GM18502 (cell line): ENCODE data around the gene HABP4.
A peak's percentile ranks its signal among the peaks of the same experiment; 100 is the strongest.

Experiments
- ATAC-seq: cut with Tn5 transposase; IDR thresholded peaks from one replicate; pipeline ENCODE4 v1.9.1; 2021; ENCODE audit warnings: mild to moderate bottlenecking; ENCODE audit not compliant: unreplicated experiment, poor library complexity

Gene HABP4

GRCh38 chr9:96464426-96464825 lies 14.5 kb downstream of the HABP4 start:
- no peak for ATAC-seq

DNA sequence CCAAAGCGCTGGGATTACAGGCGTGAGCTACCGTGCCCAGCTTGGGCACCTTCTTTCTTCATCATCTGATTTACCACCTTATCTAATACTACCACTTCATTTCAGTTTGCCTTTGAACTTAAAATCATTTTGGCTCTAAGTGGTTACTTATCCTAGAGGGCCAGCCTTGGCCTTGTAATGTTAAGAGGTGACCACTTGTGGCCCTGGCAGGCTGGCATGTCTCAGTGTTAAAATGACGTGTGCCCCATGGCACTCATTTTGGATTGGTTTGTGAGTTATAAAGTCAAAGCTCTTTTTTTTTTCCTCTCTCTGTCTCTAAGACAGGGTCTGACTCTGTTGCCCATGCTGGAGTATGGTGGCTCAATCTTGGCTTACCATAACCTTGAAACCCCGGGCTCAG lies 17.8 kb downstream of the HABP4 start:
- ATAC-seq: no peak

DNA sequence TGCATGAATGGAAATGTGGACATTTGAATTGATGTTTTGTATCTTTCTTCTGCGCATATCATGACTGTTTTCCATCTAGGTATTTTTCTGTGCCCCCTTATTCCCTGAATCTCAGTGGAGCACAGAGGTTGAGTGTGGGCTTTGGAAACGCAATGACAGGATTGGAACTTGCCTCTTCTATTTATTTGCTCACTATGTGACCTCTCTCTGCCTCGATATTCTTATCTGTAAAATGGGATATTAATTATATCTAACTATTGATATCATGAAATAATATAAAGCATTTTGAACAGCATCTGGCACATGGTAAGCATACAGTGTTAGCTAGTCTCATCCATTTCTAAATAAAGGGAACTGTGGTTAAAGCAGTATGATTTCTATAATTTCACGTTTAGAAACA lies 26.0 kb downstream of the HABP4 start:
- no peak for ATAC-seq

DNA sequence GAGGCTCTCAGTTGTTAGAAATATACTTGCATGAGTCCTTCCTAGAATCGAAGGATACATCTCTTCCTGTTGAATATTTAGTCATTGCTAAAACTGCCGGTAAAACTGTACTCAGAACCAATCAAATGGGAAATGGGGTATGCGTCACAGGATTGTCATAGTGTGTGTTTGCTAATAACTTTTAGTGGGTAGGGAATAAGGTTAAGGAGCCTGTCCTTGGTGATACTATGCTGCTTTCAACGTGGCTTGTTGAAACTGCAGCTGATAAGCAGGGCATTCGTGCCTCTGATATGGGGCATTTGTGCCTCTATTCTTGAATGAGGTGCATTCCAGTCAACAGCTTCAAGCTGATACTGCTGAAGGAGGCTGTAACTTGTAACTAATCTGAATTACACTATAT lies 26.6 kb downstream of the HABP4 start:
- ATAC-seq: no peak

DNA sequence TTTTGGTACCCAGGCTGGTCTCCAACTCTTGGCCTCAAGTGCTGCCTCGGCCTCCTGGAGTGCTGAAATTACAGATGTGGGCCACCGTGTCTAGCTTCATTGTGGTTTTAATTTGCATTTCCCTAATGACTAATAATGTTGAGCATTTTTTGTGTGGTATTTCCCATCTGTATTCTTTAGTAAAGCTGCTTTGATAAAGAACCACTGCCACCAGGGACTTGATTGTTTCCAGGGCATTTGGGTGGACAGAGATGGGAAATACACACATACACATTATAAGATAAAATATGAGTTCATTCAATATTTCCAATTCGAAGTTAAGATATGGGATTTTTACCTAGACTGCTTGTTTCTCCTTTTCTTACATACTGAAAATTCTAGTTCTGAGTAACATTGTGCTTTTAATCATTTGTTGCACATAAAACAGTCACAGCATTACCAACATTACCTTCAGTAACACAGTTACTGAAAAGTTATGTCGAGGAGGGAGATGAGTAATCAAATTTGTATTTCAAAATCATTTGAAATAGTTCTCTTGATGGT lies 28.9 kb downstream of the HABP4 start:
- peak; percentile 88 for ATAC-seq

- no peak for ATAC-seq
Observed at GRCh38 chr9:96480736-96481135, 30.8 kb downstream of the HABP4 start.

- no peak for ATAC-seq
Observed at GRCh38 chr9:96482476-96482875, 32.5 kb downstream of the HABP4 start.

DNA sequence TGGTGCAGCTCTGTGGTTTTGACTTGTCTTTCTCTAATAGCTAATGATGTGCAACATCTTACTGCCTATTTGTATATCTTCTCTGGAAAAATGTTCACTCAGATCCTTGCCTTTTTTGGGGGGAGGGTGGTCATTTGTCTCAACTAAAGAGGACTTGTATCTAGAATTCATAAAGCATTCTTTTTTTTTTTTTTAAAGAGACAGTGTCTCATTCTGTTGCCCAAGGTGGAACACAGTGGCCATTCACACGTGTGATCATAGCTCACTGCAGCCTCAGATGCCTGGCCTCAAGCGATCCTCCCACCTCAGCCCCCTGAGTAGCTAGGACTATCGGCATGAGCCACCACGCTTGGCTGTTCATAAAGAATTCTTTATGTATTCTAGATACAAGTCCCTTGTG lies 33.2 kb downstream of the HABP4 start:
- ATAC-seq: no peak

DNA sequence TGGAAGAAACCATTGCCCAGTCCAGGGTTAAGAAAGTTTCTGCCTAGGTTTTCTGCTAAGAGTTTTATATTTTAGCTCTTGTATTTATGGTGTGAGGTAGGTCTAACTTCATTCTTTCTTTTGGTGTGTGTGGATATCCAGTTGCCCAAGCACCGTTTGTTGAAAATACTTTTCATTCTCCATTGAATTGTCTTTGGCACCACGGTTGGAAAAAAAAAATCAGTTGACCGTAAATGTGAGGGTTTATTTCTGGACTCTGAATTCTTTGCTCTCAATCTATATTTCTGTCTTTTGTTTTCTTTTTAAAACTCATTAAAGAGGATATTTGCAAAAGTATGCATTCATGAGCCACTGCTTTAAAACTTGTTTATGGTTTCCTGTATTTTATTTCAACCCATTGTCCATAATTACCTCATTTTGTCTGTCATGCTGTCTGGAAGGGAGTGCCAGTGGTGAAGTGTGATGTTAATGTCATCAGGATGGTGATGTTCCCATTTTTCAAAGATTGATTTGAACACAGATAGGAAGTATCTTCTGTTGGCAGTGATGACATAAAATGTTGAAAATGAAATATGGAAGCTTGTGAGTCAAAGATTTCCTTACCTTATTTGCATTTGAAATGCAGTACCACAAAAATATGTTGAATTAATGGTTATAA lies 33.9 kb downstream of the HABP4 start:
- ATAC-seq: no peak

GRCh38 chr9:96484521-96484931 lies 34.6 kb downstream of the HABP4 start:
- ATAC-seq: peak; percentile 95

GRCh38 chr9:96485280-96485679 lies 35.3 kb downstream of the HABP4 start:
- ATAC-seq: no peak

- no peak for ATAC-seq
Observed at GRCh38 chr9:96486386-96487028, 36.5 kb downstream of the HABP4 start.

- no peak for ATAC-seq
Observed at GRCh38 chr9:96487029-96487396, 37.0 kb downstream of the HABP4 start.

DNA sequence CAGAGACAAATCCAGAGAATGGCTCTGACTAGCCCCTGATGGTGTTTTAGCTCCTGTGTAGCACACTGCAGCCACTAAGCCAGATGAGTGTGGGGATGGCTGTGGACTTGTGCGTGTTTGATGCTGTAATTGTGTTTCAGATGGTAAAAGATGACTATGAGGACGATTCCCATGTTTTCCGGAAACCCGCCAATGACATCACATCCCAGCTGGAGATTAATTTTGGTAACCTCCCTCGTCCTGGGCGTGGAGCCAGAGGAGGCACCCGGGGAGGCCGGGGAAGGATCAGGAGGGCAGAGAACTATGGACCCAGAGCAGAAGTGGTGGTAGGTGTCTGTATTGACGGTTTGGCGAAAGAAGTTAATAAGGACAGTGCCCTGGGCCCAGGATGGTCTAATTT lies 38.0 kb downstream of the HABP4 start:
- ATAC-seq: no peak

DNA sequence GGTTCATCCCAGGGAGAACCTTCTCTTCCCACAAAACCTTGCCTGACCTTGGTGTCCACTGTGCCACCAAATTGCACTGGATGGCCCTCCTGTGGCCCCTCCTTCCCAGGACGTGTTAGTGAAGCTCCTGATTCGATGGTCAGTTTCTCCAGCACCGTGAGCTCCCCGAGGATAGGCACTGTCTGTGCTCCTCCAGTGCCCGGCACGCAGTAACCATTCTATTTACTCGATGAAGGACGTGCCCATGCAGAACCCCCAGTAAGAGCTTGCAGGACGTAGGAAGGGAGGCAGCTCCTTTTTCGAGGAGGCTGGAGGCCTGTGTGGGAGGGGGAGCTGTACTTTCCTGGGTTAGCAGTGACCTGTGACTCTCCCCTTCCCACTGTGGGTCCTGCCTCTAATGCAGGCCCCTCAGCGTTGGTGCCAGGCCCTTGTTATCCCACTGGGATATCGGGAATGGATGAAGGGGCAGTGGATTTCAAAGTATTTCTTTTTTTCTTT lies 39.6 kb downstream of the HABP4 start:
- ATAC-seq: no peak

- no peak for ATAC-seq
Observed at GRCh38 chr9:96490534-96491078, 40.6 kb downstream of the HABP4 start.

DNA sequence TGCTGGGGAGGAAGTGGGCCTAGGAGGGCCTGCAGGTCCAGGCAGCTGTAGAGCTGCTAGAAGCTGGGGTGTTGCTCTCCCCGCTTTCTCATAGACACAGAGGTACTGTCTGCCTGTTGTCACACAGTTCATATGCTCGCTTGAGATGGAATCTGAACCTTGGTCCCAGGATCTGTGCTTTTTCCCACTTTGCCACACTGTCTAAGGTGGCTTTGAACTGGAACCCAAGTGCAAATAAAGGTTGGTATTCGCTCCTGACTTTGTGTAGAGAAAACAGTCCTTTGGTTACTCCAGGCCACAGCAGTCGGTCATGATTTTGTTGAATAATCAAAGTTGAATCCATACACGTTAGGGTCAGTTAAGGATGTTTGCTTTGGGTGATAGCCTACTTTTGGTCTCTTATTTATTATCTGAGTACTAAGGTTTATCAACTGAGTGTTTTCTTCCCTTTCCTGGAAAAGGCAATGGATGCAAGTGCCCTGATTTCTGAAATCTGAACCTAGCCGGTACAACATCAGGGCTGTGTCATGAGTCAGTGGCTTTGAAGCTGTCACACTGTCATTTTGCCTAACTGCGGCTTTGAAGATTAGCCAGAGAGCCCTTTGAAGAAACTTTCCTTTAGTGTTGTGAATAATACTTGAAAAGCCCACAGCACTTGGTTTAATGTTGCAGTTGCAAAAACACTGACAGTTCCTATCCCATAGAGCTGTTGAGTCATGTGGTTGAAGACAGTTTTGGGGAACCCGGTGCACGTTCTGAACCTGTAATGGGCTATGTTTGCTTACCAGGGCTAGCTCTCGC lies 41.3 kb downstream of the HABP4 start:
- no peak for ATAC-seq

DNA sequence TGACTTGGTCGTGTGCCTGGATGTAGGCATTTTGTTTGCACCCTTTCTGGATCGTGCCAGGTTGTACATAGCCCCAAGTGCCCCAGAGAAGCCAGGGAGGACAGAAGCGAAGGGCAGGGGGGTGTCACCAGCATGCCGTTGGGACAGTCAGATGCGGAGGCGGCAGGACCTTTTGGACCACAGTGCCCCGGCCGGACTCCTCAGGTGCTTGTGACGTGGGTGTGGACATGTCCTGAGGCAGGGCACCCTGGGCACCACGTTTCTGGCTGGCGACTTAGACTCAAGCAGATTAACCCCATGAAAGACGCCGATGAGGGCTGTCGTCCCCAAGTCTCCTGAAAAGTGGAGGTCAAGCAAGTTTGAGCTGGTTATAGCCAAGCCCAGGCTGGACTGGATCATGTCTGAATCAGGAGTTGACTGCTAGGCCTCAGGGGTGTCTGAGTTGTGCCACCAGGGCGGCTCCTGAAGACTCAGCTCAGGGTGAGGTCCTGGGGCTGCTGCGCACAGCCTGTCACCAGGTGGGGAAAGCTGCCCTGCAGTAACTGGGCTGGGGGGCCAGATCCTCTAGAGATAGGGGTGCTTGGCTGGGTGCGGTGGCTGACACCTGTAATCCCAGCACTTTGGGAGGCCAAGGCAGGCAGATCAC lies 42.0 kb downstream of the HABP4 start:
- no peak for ATAC-seq

GRCh38 chr9:96492993-96493531 lies 43.1 kb downstream of the HABP4 start:
- ATAC-seq: no peak

DNA sequence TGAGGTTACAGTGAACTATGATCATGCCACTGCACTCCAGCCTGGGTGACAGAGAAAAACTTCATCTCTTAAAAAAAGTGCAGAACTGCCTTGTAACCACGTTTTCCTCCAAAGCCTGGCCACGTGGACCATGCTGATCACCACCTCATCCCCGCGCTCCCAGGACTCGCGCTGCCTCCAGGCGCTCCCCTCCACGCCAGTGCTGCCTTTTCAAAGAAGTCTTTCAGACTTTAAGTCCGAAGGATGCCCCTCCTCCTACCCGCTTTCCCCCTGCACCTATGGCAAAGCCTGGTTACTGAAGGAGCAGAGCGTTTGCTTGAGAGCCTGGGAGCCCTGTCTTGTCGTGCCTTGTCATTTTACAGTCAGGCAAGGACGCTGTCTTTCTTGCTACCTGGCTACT lies 43.8 kb downstream of the HABP4 start:
- ATAC-seq: no peak
